Stimulated activated CD8-positive, alpha-beta memory T cell treated with anti-CD3 and anti-CD28 coated beads, Interleukin-4, amount 100 ng/mL, for 1 hour (primary cell): Measurements from ENCODE around the gene CHN1.

ENCODE experiments used
- DNase-seq, 2 donors: peaks; one replicate each; pipeline ENCODE4 v3.0.0-alpha.2; 2020; ENCODE audit warnings: low read depth in 2 of 2, low spot score in 1 of 2

Gene CHN1

GRCh38 chr2:174877301-174877700 lies 127.9 kb downstream of the CHN1 start:
- DNase-seq = no peak

GRCh38 chr2:174874085-174874484 lies 131.1 kb downstream of the CHN1 start:
- DNase-seq = no peak

GRCh38 chr2:174873471-174873870 lies 131.7 kb downstream of the CHN1 start:
- DNase-seq = no peak

- DNase-seq = no peak
Measured at GRCh38 chr2:174870787-174871186, 134.4 kb downstream of the CHN1 start.

- DNase-seq = no peak
Measured at GRCh38 chr2:174868878-174869277, 136.3 kb downstream of the CHN1 start.

- no peak for DNase-seq
Measured at GRCh38 chr2:174866421-174866820, 138.8 kb downstream of the CHN1 start.

- no peak for DNase-seq
Measured at GRCh38 chr2:174863183-174863582, 142.0 kb downstream of the CHN1 start.

GRCh38 chr2:174859563-174860169 lies 145.5 kb downstream of the CHN1 start:
- no peak for DNase-seq

GRCh38 chr2:174858745-174859144 lies 146.4 kb downstream of the CHN1 start:
- DNase-seq = no peak

GRCh38 chr2:174856447-174856846 lies 148.7 kb downstream of the CHN1 start:
- DNase-seq = no peak

GRCh38 chr2:174846941-174847938 lies 157.9 kb downstream of the CHN1 start:
- no peak for DNase-seq

- DNase-seq = no peak
Measured at GRCh38 chr2:174846218-174846617, 159.0 kb downstream of the CHN1 start.

GRCh38 chr2:174844295-174844708 lies 160.9 kb downstream of the CHN1 start:
- DNase-seq = no peak

GRCh38 chr2:174842496-174842895 lies 162.7 kb downstream of the CHN1 start:
- DNase-seq = no peak

- DNase-seq = no peak
Measured at GRCh38 chr2:174841936-174842335, 163.2 kb downstream of the CHN1 start.

GRCh38 chr2:174841350-174841749 lies 163.8 kb downstream of the CHN1 start:
- DNase-seq = no peak

- DNase-seq = no peak
Measured at GRCh38 chr2:174840436-174840835, 164.7 kb downstream of the CHN1 start.

- DNase-seq = no peak
Measured at GRCh38 chr2:174839662-174840061, 165.5 kb downstream of the CHN1 start.

GRCh38 chr2:174836995-174837390 lies 168.2 kb downstream of the CHN1 start:
- DNase-seq = no peak

- DNase-seq = no peak
Measured at GRCh38 chr2:174836377-174836994, 168.7 kb downstream of the CHN1 start.

GRCh38 chr2:174835797-174836255 lies 169.4 kb downstream of the CHN1 start:
- DNase-seq = no peak

GRCh38 chr2:174833737-174834136 lies 171.4 kb downstream of the CHN1 start:
- no peak for DNase-seq
